HepG2 (cell line): ENCODE measurements around the gene KIF13A. TPM values are rescaled to one million over a fixed set of nuclear protein-coding genes. Genes with fewer than 3 reads are reported as not detected.
A peak's percentile ranks its signal among the peaks of the same experiment; 100 is the strongest.

Experiments used
- ASH2L ChIP-seq: fragments of 300-600, 200-600 bp; sonication (generic); IDR thresholded peaks from 2 replicates; pipeline ENCODE4 v1.7.0; 2017; ENCODE audit warnings: low read depth, mild to moderate bottlenecking, moderate library complexity, mixed read lengths, low read length; ENCODE audit not compliant: insufficient read length
- CTCF ChIP-seq: sonication (generic); formaldehyde crosslinking; IDR thresholded peaks from 2 replicates; pipeline ENCODE4 v1.5.0; 2020; ENCODE audit warnings: mild to moderate bottlenecking, missing genetic modification reagents, moderate library complexity
- DPF2 ChIP-seq: sonication (generic); formaldehyde crosslinking; IDR thresholded peaks from 2 replicates; pipeline ENCODE4 v1.4.0; 2020; ENCODE audit warnings: mild to moderate bottlenecking, low read depth, missing genetic modification reagents, borderline replicate concordance
- KMT2B ChIP-seq: IDR thresholded peaks from 2 replicates; pipeline ENCODE4 v1.6.1; 2016; ENCODE audit warnings: missing genetic modification reagents, missing compliant biosample characterization
- NAIF1 ChIP-seq: sonication (generic); formaldehyde crosslinking; IDR thresholded peaks from 2 replicates; pipeline ENCODE4 v1.5.0; 2020; ENCODE audit warnings: mild to moderate bottlenecking, missing genetic modification reagents, borderline replicate concordance
- NFKB2 ChIP-seq: sonication (generic); formaldehyde crosslinking; IDR thresholded peaks from 2 replicates; pipeline ENCODE4 v1.4.0; 2020; ENCODE audit warnings: missing genetic modification reagents, borderline replicate concordance
- NONO ChIP-seq, 2 experiments: fragments of 450-650 bp in 1 of 2; sonication (generic) in 1 of 2; formaldehyde crosslinking in 1 of 2; IDR thresholded peaks in 1 of 2; conservative IDR thresholded peaks in 1 of 2; 2 replicates each; pipeline versions ENCODE4 v1.6.1 to v1.8.0; 2017 to 2022; ENCODE audit warnings: mild to moderate bottlenecking in 1 of 2, missing genetic modification reagents in 1 of 2, moderate library complexity in 1 of 2
- STAG1 ChIP-seq: sonication (generic); formaldehyde crosslinking; IDR thresholded peaks from 2 replicates; pipeline ENCODE4 v1.4.0; 2020; ENCODE audit warnings: missing genetic modification reagents
- WIZ ChIP-seq: sonication (generic); formaldehyde crosslinking; IDR thresholded peaks from 2 replicates; pipeline ENCODE4 v1.5.1; 2020; ENCODE audit warnings: mild to moderate bottlenecking, missing genetic modification reagents
- ZC3H13 ChIP-seq: sonication (generic); formaldehyde crosslinking; IDR thresholded peaks from 2 replicates; pipeline ENCODE4 v1.8.1; 2023; ENCODE audit warnings: mild to moderate bottlenecking, missing genetic modification reagents, moderate library complexity
- ZNF260 ChIP-seq: sonication (generic); formaldehyde crosslinking; IDR thresholded peaks from 2 replicates; pipeline ENCODE4 v1.4.0; 2020; ENCODE audit warnings: missing genetic modification reagents, low read depth, mild to moderate bottlenecking, borderline replicate concordance
- ZNF34 ChIP-seq: sonication (generic); formaldehyde crosslinking; IDR thresholded peaks from 2 replicates; pipeline ENCODE4 v1.4.0; 2020; ENCODE audit warnings: mild to moderate bottlenecking, missing genetic modification reagents, borderline replicate concordance
- ZNF552 ChIP-seq: sonication (generic); formaldehyde crosslinking; IDR thresholded peaks from 2 replicates; pipeline ENCODE4 v1.9.0; 2022; ENCODE audit warnings: missing genetic modification reagents, mild to moderate bottlenecking, borderline replicate concordance
- ZNF687 ChIP-seq: sonication (generic); formaldehyde crosslinking; IDR thresholded peaks from 2 replicates; pipeline ENCODE4 v1.5.1; 2020; ENCODE audit warnings: mild to moderate bottlenecking, missing genetic modification reagents, moderate library complexity
- ZSCAN30 ChIP-seq: sonication (generic); formaldehyde crosslinking; IDR thresholded peaks from 2 replicates; pipeline ENCODE4 v1.5.0; 2020; ENCODE audit warnings: mild to moderate bottlenecking, missing genetic modification reagents
- polyA plus RNA-seq, 8 experiments: library from polyadenylated mRNA; depleted of rRNA in 3 of 8; stranded (reverse) in 7 of 8; unstranded in 1 of 8; fragments of >200 nt; fragmentation: Illumina TruSeq in 4 of 8; extraction: Trizol in 4 of 8; gene quantifications; 2 replicates each; pipeline versions ENCODE4 v1.2.1 to v1.2.3, GENCODE V29; 2011 to 2016; ENCODE audit warnings: low read depth in 4 of 8, missing spikeins in 1 of 8, mixed read lengths in 1 of 8; ENCODE audit not compliant: insufficient read depth in 1 of 8
- total RNA-seq, 5 experiments: library from RNA; depleted of rRNA; stranded (reverse); fragments of >200 nt; fragmentation: Illumina TruSeq; extraction: Trizol; gene quantifications; 2 replicates each; pipeline ENCODE4 v1.2.3, GENCODE V29; 2016; ENCODE audit warnings: low read depth in 1 of 5
- TF ChIP-seq, protein P1 (sequence below): IDR thresholded peaks from 2 replicates; pipeline ENCODE4 v1.6.1; 2016; ENCODE audit warnings: missing compliant biosample characterization, missing genetic modification reagents, borderline replicate concordance
- TF ChIP-seq, protein P2 (sequence below): sonication (generic); formaldehyde crosslinking; IDR thresholded peaks from 2 replicates; pipeline ENCODE4 v1.4.0; 2020; ENCODE audit warnings: missing genetic modification reagents, mild to moderate bottlenecking, borderline replicate concordance

KIF13A gene
- total and polyA plus RNA-seq, 2 of the 13 experiments (the other 11 are each of a cell fraction or from before 2014, with no cell fraction given): 21.1 to 37.2 TPM

GRCh38 chr6:17986656-17987446, 584 bp downstream of the KIF13A start (continued):
- TF ChIP-seq KMT2B (CRISPR knock-in tag) (peak; percentile 85), NONO (IDR thresholded peaks at IDR 0.05) (no peak), NONO (CRISPR knock-in tag; conservative IDR thresholded peaks at IDR 0.05) (peak; percentile 55; the same call in 1 of the 2 replicates), ZSCAN30 (CRISPR knock-in tag) (no peak), CTCF (CRISPR knock-in tag) (0 out of 2 replicates have a peak, but pooled peaks have one; percentile 16), STAG1 (CRISPR knock-in tag) (0 out of 2 replicates have a peak, but pooled peaks have one; percentile 1), NAIF1 (0 out of 2 replicates have a peak, but pooled peaks have one; percentile 39), ZNF552 (no peak), ZNF687 (CRISPR knock-in tag) (peak; percentile 80), ZNF34 (CRISPR knock-in tag) (0 out of 2 replicates have a peak, but pooled peaks have one; percentile 34), ASH2L (peak; percentile 85), ZNF260 (no peak), DPF2 (CRISPR knock-in tag) (no peak), WIZ (CRISPR knock-in tag) (no peak), NFKB2 (CRISPR knock-in tag) (peak; percentile 46; the same call in 1 of the 2 replicates), ZC3H13 (CRISPR knock-in tag) (no peak)
- TF ChIP-seq, protein P1, sequence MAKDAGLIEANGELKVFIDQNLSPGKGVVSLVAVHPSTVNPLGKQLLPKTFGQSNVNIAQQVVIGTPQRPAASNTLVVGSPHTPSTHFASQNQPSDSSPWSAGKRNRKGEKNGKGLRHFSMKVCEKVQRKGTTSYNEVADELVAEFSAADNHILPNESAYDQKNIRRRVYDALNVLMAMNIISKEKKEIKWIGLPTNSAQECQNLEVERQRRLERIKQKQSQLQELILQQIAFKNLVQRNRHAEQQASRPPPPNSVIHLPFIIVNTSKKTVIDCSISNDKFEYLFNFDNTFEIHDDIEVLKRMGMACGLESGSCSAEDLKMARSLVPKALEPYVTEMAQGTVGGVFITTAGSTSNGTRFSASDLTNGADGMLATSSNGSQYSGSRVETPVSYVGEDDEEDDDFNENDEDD (CRISPR knock-in tag): no peak
- TF ChIP-seq, protein P2, sequence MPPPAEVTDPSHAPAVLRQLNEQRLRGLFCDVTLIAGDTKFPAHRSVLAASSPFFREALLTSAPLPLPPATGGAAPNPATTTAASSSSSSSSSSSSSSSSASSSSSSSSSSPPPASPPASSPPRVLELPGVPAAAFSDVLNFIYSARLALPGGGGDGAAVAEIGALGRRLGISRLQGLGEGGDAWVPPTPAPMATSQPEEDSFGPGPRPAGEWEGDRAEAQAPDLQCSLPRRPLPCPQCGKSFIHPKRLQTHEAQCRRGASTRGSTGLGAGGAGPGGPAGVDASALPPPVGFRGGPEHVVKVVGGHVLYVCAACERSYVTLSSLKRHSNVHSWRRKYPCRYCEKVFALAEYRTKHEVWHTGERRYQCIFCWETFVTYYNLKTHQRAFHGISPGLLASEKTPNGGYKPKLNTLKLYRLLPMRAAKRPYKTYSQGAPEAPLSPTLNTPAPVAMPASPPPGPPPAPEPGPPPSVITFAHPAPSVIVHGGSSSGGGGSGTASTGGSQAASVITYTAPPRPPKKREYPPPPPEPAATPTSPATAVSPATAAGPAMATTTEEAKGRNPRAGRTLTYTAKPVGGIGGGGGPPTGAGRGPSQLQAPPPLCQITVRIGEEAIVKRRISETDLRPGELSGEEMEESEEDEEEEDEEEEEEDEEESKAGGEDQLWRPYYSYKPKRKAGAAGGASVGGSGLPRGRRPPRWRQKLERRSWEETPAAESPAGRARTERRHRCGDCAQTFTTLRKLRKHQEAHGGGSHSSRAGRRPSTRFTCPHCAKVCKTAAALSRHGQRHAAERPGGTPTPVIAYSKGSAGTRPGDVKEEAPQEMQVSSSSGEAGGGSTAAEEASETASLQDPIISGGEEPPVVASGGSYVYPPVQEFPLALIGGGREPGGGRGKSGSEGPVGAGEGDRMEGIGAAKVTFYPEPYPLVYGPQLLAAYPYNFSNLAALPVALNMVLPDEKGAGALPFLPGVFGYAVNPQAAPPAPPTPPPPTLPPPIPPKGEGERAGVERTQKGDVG (CRISPR knock-in tag): peak; percentile 80; the same call in 1 of the 2 replicates
